HUES64 (cell line): ENCODE results near the gene MYO19.
"Not testable (repeated sequence)": the region's sequence is repeated elsewhere in the genome, so short reads cannot be mapped to it uniquely, and the experiment has no call there.

Experiments
- H3K27ac ChIP-seq: 2 replicates; pipeline ENCODE4 v1.7.0; 2013; ENCODE audit warnings: low read depth, low read length, inconsistent platforms
- H3K27me3 ChIP-seq: 2 replicates; pipeline ENCODE4 v1.6.1; 2013; ENCODE audit warnings: mild to moderate bottlenecking, low read length; ENCODE audit not compliant: insufficient read depth
- H3K36me3 ChIP-seq: 2 replicates; pipeline ENCODE4 v1.6.1; 2013; ENCODE audit warnings: mild to moderate bottlenecking, low read length; ENCODE audit not compliant: insufficient read depth
- H3K4me1 ChIP-seq: 2 replicates; pipeline ENCODE4 v1.6.1; 2013; ENCODE audit warnings: mild to moderate bottlenecking, low read length, moderate library complexity; ENCODE audit not compliant: insufficient read depth
- H3K4me3 ChIP-seq: 2 replicates; pipeline ENCODE4 v1.5.1; 2013; ENCODE audit warnings: mild to moderate bottlenecking, low read length, moderate library complexity
- H3K9ac ChIP-seq: 2 replicates; pipeline ENCODE4 v1.6.1; 2013; ENCODE audit warnings: mild to moderate bottlenecking, low read depth, low read length
- H3K9me3 ChIP-seq: 2 replicates; pipeline ENCODE4 v1.6.1; 2013; ENCODE audit warnings: low read depth, low read length; ENCODE audit not compliant: insufficient read depth
- WGBS: fragments of 150-250, 120-280 bp; methylation state at CpG from one replicate; pipeline ENCODE4 v1.1.7; 2013; ENCODE audit warnings: missing lambda C conversion rate; 5-methylcytosine and 5-hydroxymethylcytosine counted together

The MYO19 gene

DNA sequence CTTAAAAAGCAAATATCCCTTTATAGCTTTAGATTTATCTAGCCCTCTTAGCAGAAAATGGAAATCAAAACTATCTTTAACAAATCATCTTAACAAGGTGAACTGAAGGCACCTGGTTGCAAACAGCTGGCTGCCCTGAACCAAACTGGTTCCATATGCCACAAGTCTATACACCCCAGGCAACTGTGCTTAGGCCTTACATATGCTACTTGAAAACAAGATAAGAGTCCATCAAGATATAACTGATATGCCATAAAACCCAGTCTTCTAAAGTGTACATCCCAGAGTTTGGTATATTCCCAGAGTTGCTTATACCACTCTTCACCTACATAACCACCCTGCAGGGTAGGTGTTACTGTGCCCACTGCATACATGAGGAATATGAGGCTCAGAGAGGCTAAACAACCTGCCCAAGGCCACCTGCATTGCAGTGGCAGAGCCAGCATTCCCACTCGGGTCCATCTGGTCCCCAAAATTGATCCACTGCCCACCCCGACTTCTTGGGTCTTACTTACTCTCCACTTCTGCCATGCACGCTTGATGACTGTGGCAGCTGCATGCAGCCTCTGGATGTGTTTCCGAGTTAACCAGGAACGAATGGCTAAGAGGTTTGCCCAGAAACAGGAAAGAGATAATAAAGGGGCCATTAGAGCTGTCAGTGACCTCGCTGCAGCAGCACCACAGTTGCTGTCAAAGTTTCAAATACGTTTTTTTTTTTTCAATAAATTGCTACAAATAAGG lies 35.9 kb downstream of the MYO19 start:
- Histone ChIP-seq H3K36me3 (peaks cover 94% of the 10 kb centered on the region), H3K9me3 (no peaks in the 10 kb centered on the region), H3K4me1 (no peaks in the 10 kb centered on the region), H3K27ac (no peak overlapping the region), H3K27me3 (no peaks in the 10 kb centered on the region), H3K9ac (no peak overlapping the region), H3K4me3 (no peak overlapping the region)
- 95% methylated on average over 7 of the region's 7 CpGs for WGBS

DNA sequence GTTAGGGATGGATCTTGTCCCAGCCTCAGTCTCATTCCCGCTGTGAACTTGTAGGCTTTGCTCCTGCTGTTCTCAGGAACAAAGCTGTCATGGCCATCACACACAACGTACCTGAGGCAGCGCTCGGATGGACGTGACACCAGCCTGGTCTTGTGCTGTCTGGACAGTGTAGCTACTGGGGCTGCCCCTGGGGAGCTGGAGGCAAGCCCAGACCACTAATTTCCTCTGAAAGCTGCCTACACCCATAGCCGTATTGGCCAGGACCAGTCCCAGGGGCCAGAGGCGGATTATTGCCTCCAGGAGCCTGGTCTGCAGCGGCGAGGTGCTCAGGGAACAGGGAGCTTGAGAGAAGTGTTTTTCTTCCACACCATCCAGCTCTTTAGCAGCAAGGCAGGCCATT lies 36.5 kb downstream of the MYO19 start:
- H3K4me3 ChIP-seq, result no peak overlapping the region
- H3K27me3 ChIP-seq, result no peaks in the 10 kb centered on the region
- no peaks in the 10 kb centered on the region for H3K9me3 ChIP-seq
- no peaks in the 10 kb centered on the region for H3K4me1 ChIP-seq
- H3K27ac ChIP-seq, result no peak overlapping the region
- H3K36me3 ChIP-seq, result peaks cover 94% of the 10 kb centered on the region
- H3K9ac ChIP-seq, result no peak overlapping the region
- 95% methylated on average over 9 of the region's 9 CpGs for WGBS

DNA sequence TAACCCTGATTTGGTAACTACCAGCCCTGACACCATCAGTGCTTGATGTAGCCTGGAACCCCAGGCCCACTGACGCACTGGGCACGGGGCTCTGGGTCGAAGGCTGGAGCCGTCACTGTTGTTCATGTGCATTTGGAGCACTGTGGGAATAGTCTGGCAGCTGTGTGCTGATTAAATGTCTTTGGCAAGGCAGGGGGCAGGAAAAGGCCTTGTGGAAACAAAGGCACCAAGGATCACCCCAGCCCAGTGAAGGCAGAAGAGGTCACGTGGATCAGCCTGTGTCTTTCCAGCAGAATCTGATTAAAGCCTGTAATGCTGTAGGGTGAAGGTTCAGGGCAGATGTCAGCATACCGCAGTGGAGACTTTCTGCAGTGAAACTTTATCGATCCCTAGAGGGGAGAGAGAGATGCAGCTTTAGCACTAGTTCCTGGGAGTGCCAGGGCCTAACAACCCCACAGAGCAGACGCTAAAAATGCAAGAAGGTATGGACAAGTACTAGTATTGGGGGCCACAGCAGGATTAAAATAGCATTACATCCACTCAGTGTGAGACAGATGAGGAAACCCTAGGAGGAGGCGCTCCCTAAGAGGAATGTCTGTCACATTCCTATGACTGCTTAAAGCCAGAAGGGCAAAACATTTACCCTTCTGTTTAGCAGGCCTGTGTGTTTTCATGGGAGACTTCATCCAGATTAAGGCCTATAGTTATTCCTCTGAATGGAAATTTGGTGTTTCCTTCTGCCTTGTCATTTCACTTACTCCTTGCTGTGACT lies 38.5 kb downstream of the MYO19 start:
- Histone ChIP-seq H3K4me1 (no peaks in the 10 kb centered on the region), H3K4me3 (no peak overlapping the region), H3K36me3 (peaks cover 93% of the 10 kb centered on the region), H3K27me3 (no peaks in the 10 kb centered on the region), H3K9me3 (no peaks in the 10 kb centered on the region), H3K9ac (no peak overlapping the region), H3K27ac (peak overlapping the region; percentile 21; the same call in 1 of the 2 replicates)
- 92% methylated on average over 9 of the region's 9 CpGs for WGBS

DNA sequence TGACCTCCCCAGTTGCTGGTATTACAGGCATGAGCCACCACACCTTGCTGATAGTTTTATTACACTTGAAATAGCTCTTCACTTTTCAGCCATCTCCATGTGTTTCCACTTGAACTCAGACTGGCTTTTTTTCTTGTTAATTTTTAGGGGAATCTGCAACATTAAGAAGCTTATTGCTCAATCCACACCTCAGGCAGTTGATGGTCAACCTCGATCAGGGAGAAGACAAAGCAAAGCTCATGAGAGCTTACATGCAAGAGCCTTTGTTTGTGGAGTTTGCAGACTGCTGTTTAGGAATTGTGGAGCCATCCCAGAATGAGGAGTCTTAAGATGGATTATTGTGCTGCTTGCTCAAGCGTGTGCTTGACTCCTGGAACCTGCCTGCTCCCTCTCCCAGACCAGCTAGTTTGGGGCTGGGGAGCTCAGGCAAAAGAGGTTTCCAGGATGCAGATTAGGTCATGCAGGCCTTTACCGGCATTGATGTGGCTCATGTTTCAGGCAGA lies 39.5 kb downstream of the MYO19 start:
- no peak overlapping the region for H3K4me3 ChIP-seq
- no peak overlapping the region for H3K27ac ChIP-seq
- no peaks in the 10 kb centered on the region for H3K9me3 ChIP-seq
- 91% methylated on average over 3 of the region's 3 CpGs for WGBS
- H3K27me3 ChIP-seq, result no peaks in the 10 kb centered on the region
- H3K9ac ChIP-seq, result no peak overlapping the region
- no peaks in the 10 kb centered on the region for H3K4me1 ChIP-seq
- H3K36me3 ChIP-seq, result peaks cover 84% of the 10 kb centered on the region

DNA sequence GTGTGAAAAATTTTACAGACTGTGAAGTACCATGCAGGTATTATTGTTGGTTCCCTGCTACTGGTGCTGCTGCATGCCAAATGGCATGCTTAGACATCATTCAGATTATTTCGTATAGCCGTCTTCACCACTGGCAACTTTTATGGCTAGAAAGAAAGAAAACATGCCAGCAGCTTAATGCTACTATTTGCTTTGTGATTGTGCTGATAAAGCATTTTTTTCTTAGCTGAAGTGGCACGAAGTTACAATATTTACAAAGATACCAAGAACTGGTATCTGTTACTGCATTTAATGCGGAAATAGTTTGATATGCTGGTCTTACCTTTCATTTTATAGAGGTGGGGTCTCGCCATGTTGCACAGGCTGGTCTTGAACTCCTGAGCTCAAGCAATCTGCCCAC lies 40.0 kb downstream of the MYO19 start:
- H3K4me1 ChIP-seq, result no peaks in the 10 kb centered on the region
- H3K27ac ChIP-seq, result no peak overlapping the region
- H3K27me3 ChIP-seq, result no peaks in the 10 kb centered on the region
- H3K9me3 ChIP-seq, result no peaks in the 10 kb centered on the region
- 96% methylated on average over 4 of the region's 5 CpGs for WGBS
- no peak overlapping the region for H3K4me3 ChIP-seq
- H3K36me3 ChIP-seq, result peaks cover 81% of the 10 kb centered on the region
- H3K9ac ChIP-seq, result no peak overlapping the region

DNA sequence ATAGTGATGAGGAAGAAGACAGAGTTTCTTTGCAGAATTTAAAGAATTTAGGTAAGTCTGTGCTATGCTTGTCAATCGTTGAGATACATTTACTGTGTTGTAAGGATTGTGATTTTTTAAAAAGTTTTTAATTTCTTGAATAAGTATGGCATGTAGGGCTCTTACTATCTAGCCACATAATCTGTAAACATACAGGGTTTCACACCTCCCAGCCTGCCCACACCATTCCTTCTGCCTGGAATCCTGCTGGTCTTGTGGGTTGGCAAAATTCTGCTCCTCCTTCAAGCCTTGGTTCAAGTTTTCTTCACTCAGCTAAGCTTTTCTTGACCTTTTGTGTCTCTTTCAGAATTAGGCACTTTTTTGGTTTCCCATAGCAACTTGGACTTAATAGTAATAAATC lies 40.7 kb downstream of the MYO19 start:
- no peaks in the 10 kb centered on the region for H3K27me3 ChIP-seq
- whole genome bisulfite sequencing, result 94% methylated on average over 1 of the region's 1 CpG
- H3K27ac ChIP-seq, result no peak overlapping the region
- no peaks in the 10 kb centered on the region for H3K9me3 ChIP-seq
- no peak overlapping the region for H3K9ac ChIP-seq
- no peak overlapping the region for H3K4me3 ChIP-seq
- H3K36me3 ChIP-seq, result peaks cover 77% of the 10 kb centered on the region
- no peaks in the 10 kb centered on the region for H3K4me1 ChIP-seq

DNA sequence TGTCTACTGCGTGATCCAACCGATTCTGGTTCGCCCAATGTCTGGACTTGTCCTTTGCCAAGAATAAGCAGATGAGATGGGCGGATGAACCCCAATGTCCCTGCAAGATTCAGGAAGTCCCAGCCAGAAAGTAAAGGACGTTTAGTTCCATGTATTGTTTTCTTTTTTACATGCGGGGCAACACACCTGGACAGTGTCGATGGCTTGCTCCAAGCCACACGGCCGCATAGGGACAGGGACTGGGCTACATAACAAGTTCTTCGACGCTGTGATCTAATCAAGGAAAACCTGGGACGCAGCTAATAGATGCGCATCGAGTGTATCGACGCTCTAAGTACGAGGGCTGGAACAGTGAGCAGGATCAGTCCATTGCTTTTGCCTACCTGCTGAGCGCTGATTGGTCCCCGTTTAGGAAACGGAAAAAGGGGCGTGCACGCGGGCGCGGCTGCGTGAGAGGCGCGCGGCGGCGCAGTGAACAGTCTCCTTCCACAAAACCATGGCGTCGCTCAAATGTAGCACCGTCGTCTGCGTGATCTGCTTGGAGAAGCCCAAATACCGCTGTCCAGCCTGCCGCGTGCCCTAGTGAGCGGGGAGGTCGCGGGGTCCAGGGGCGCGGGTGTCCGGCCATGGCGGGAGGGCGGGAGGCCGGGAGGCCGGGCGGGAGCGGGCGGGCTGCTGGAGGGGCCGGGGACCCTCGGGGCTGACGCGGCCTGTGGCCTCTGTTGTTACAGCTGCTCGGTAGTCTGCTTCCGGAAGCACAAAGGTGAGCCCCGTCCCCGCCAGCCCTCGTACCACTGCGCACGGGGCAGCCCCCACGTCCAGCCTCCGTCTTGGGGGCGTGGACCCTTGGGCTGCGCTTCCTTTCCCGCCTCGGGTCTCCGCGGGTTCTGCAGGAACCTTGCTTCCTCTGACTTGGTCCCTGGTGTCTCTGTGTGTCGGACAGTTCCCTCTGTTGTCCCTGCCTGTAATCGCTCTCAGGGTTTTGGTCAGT lies 48.2 kb downstream of the MYO19 start, which contains the start of gene ZNHIT3:
Gene ZNHIT3 (plus strand): TSS at position 478 of the 991 bp plus-strand sequence. CDS start 19 bp downstream, at position 497.
- H3K27ac ChIP-seq, result peak within 1 kb of the TSS; percentile 31; the same call in 1 of the 2 replicates
- peaks cover 9% of the 10 kb centered on the region for H3K36me3 ChIP-seq
- no peaks in the 10 kb centered on the region for H3K4me1 ChIP-seq
- no peaks in the 10 kb centered on the region for H3K9me3 ChIP-seq
- peaks cover 36% of the 10 kb centered on the region for H3K27me3 ChIP-seq
- under 1% methylated on average over 73 of the region's 73 CpGs for WGBS
- peak within 1 kb of the TSS; percentile 74 for H3K4me3 ChIP-seq
- H3K9ac ChIP-seq, result peak within 1 kb of the TSS; percentile 75

DNA sequence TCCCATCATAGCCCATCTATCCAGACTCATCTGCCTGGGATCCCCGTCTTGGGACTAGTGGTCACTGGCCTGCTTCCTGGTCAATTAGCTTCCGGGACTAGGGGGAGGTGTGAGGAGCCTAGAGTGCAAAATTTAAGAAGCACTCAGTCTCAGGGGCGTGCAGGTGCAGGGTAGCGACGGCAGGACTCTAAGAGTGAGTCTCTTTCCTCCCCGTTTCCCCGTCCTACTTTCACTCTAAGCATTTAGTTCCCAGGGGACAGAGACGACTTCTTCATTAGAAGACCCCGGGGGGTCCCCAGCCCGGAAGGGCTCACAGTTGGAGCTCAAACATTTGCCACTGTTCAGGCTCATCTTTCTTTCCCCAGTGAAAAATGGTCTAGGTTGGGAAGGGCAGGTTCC lies 48.9 kb downstream of the MYO19 start:
- Histone ChIP-seq H3K27me3 (peaks cover 37% of the 10 kb centered on the region), H3K4me3 (peak overlapping the region; percentile 74), H3K9ac (no peak overlapping the region), H3K9me3 (no peaks in the 10 kb centered on the region), H3K27ac (no peak overlapping the region), H3K4me1 (no peaks in the 10 kb centered on the region), H3K36me3 (peaks cover 6% of the 10 kb centered on the region)
- WGBS, result 12% methylated on average over 10 of the region's 10 CpGs

DNA sequence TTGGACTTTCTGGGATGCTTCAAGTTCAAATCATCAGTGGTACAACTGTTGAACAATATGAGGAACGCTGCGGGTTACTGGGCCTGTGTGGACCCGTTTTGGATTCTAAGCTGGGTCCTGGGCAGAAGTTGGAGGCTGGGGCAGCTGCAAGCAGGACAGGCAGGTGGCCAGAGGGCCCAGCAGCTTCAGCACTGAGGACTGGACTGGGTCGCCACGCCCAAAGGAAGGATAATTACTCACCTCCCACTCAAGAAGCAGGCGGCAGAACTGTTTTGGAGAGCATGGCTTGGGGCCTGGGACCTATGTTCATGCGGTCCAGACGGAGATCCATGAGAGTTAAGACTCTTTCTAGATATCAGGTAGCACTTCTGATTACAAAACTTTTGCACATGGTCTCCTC lies 49.6 kb downstream of the MYO19 start:
- H3K27me3 ChIP-seq, result peaks cover 37% of the 10 kb centered on the region
- no peak overlapping the region for H3K4me3 ChIP-seq
- H3K4me1 ChIP-seq, result no peaks in the 10 kb centered on the region
- peaks cover 6% of the 10 kb centered on the region for H3K36me3 ChIP-seq
- WGBS, result 92% methylated on average over 8 of the region's 8 CpGs
- no peak overlapping the region for H3K9ac ChIP-seq
- H3K27ac ChIP-seq, result no peak overlapping the region
- H3K9me3 ChIP-seq, result no peaks in the 10 kb centered on the region

DNA sequence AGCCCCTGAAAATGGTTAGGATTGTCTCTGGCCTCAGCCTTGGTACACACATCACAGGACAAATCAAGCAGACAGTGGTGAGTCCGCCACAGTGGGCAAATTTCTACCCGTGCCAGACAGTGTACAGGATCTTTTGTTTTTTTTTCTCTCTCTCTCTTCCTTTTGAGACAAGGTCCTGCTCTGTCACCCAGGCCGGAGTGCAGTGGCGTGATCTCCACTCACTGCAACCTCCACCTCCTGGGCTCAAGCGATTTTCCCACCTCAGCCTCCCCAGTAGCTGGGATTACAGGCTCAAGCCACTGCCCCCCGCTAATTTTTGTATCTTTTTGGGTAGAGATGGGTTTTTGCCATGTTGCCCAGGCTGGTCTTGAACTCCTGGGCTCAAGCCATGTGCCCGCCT lies 50.6 kb downstream of the MYO19 start:
- 92% methylated on average over 7 of the region's 7 CpGs for WGBS

More for the DNA sequence above, 50.6 kb downstream of the MYO19 start:
- not testable (repeated sequence) for H3K4me1 ChIP-seq, H3K9me3 ChIP-seq, H3K27ac ChIP-seq, H3K9ac ChIP-seq, H3K4me3 ChIP-seq, H3K36me3 ChIP-seq
- peaks cover 42% of the 10 kb centered on the region for H3K27me3 ChIP-seq
